HepG2 (cell line): ENCODE measurements around the gene SUPT6H. TPM values are rescaled to one million over a fixed set of nuclear protein-coding genes. Genes with fewer than 3 reads are reported as not detected.

Experiments used
- ATF1 ChIP-seq: IDR thresholded peaks from 2 replicates; pipeline ENCODE4 v1.6.1; 2016; ENCODE audit warnings: mild to moderate bottlenecking, control low read depth
- ATF2 ChIP-seq: sonication (generic); formaldehyde crosslinking; IDR thresholded peaks from 2 replicates; pipeline ENCODE4 v1.4.0; 2020; ENCODE audit warnings: missing genetic modification reagents
- GLMP ChIP-seq: sonication (generic); formaldehyde crosslinking; IDR thresholded peaks from 2 replicates; pipeline ENCODE4 v1.9.0; 2021; ENCODE audit warnings: missing genetic modification reagents, mild to moderate bottlenecking, borderline replicate concordance
- HHEX ChIP-seq: IDR thresholded peaks from 2 replicates; pipeline ENCODE4 v1.6.1; 2016; ENCODE audit warnings: control low read depth
- KDM6A ChIP-seq: IDR thresholded peaks from 2 replicates; pipeline ENCODE4 v1.6.1; 2016; ENCODE audit warnings: low read depth
- MIER3 ChIP-seq: IDR thresholded peaks from 2 replicates; pipeline ENCODE4 v1.6.1; 2016; ENCODE audit warnings: missing compliant biosample characterization, borderline replicate concordance
- RAD51 ChIP-seq: fragments of 450-650 bp; IDR thresholded peaks from 2 replicates; pipeline ENCODE4 v1.6.1; 2016; ENCODE audit warnings: borderline replicate concordance
- SAP130 ChIP-seq: IDR thresholded peaks from 2 replicates; pipeline ENCODE4 v1.6.1; 2016; ENCODE audit warnings: low read depth
- SMARCE1 ChIP-seq: fragments of 450-650 bp; IDR thresholded peaks from 2 replicates; pipeline ENCODE4 v1.6.1; 2017; ENCODE audit warnings: borderline replicate concordance
- SRF ChIP-seq: IDR thresholded peaks from 2 replicates; pipeline ENCODE4 v1.6.1; 2011; ENCODE audit warnings: mild to moderate bottlenecking, low read depth, low read length, moderate library complexity
- STAG1 ChIP-seq: sonication (generic); formaldehyde crosslinking; IDR thresholded peaks from 2 replicates; pipeline ENCODE4 v1.4.0; 2020; ENCODE audit warnings: missing genetic modification reagents
- TBX2 ChIP-seq: sonication (generic); formaldehyde crosslinking; IDR thresholded peaks from 2 replicates; pipeline ENCODE4 v1.5.0; 2020; ENCODE audit warnings: missing genetic modification reagents, mild to moderate bottlenecking, borderline replicate concordance
- THAP11 ChIP-seq: IDR thresholded peaks from 2 replicates; pipeline ENCODE4 v1.6.1; 2016; ENCODE audit warnings: missing biosample characterization, missing genetic modification reagents
- ZEB1 ChIP-seq: IDR thresholded peaks from 2 replicates; pipeline ENCODE4 v1.6.1; 2012; ENCODE audit warnings: mild to moderate bottlenecking, low read depth, inconsistent platforms; ENCODE audit not compliant: insufficient replicate concordance
- ZFP41 ChIP-seq: sonication (generic); formaldehyde crosslinking; IDR thresholded peaks from 2 replicates; pipeline ENCODE4 v1.4.0; 2020; ENCODE audit warnings: mild to moderate bottlenecking, missing genetic modification reagents, borderline replicate concordance
- ZNF451 ChIP-seq: sonication (generic); formaldehyde crosslinking; IDR thresholded peaks from 2 replicates; pipeline ENCODE4 v1.5.0; 2020; ENCODE audit warnings: mild to moderate bottlenecking, missing genetic modification reagents
- ZNF543 ChIP-seq: sonication (generic); formaldehyde crosslinking; IDR thresholded peaks from 2 replicates; pipeline ENCODE4 v1.4.0; 2020; ENCODE audit warnings: mild to moderate bottlenecking, missing genetic modification reagents
- ZNF614 ChIP-seq: IDR thresholded peaks from 2 replicates; pipeline ENCODE4 v1.6.1; 2018; ENCODE audit warnings: missing biosample characterization, missing genetic modification reagents, inconsistent platforms, borderline replicate concordance
- ZNF616 ChIP-seq: sonication (generic); formaldehyde crosslinking; IDR thresholded peaks from 2 replicates; pipeline ENCODE4 v1.5.0; 2020; ENCODE audit warnings: low read depth, mild to moderate bottlenecking, missing genetic modification reagents
- ZNF878 ChIP-seq: sonication (generic); formaldehyde crosslinking; IDR thresholded peaks from 2 replicates; pipeline ENCODE4 v1.8.1; 2023; ENCODE audit warnings: mild to moderate bottlenecking, missing genetic modification reagents, moderate library complexity
- ZUFSP ChIP-seq: sonication (generic); formaldehyde crosslinking; IDR thresholded peaks from 2 replicates; pipeline ENCODE4 v1.9.0; 2021; ENCODE audit warnings: missing genetic modification reagents, mild to moderate bottlenecking, borderline replicate concordance
- polyA plus RNA-seq, 8 experiments: library from polyadenylated mRNA; depleted of rRNA in 3 of 8; stranded (reverse) in 7 of 8; unstranded in 1 of 8; fragments of >200 nt; fragmentation: Illumina TruSeq in 4 of 8; extraction: Trizol in 4 of 8; gene quantifications; 2 replicates each; pipeline versions ENCODE4 v1.2.1 to v1.2.3, GENCODE V29; 2011 to 2016; ENCODE audit warnings: low read depth in 4 of 8, missing spikeins in 1 of 8, mixed read lengths in 1 of 8; ENCODE audit not compliant: insufficient read depth in 1 of 8
- total RNA-seq, 5 experiments: library from RNA; depleted of rRNA; stranded (reverse); fragments of >200 nt; fragmentation: Illumina TruSeq; extraction: Trizol; gene quantifications; 2 replicates each; pipeline ENCODE4 v1.2.3, GENCODE V29; 2016; ENCODE audit warnings: low read depth in 1 of 5
- TF ChIP-seq, protein P1 (sequence below): sonication (generic); formaldehyde crosslinking; IDR thresholded peaks from 2 replicates; pipeline ENCODE4 v1.4.0; 2020; ENCODE audit warnings: missing genetic modification reagents
- TF ChIP-seq, protein P2 (sequence below): sonication (generic); formaldehyde crosslinking; IDR thresholded peaks from 2 replicates; pipeline ENCODE4 v1.4.0; 2020; ENCODE audit warnings: low read depth, missing genetic modification reagents

SUPT6H gene
- total and polyA plus RNA-seq, 2 of the 13 experiments (the other 11 are each of a cell fraction or from before 2014, with no cell fraction given): 32.7 to 39.9 TPM

- TF ChIP-seq GLMP (CRISPR knock-in tag): no peak
- TF ChIP-seq ATF2 (CRISPR knock-in tag): peak; percentile 31; the same call in 1 of the 2 replicates
- no peak for TF ChIP-seq ZNF614 (CRISPR knock-in tag)
- no peak for TF ChIP-seq ATF1 (CRISPR knock-in tag)
- TF ChIP-seq ZNF451 (CRISPR knock-in tag): peak; percentile 63
- no peak; the same call in 1 of the 2 replicates for TF ChIP-seq ZNF543
- peak; percentile 89 for TF ChIP-seq SAP130
- TF ChIP-seq HHEX (CRISPR knock-in tag): no peak
- no peak for TF ChIP-seq ZUFSP
- peak; percentile 56; the same call in 1 of the 2 replicates for TF ChIP-seq TBX2 (CRISPR knock-in tag)
- TF ChIP-seq MIER3 (CRISPR knock-in tag): 0 out of 2 replicates have a peak, but pooled peaks have one; percentile 56
- no peak for TF ChIP-seq STAG1 (CRISPR knock-in tag)
- TF ChIP-seq ZEB1: no peak
- TF ChIP-seq ZFP41 (CRISPR knock-in tag): no peak
- TF ChIP-seq, protein P1, sequence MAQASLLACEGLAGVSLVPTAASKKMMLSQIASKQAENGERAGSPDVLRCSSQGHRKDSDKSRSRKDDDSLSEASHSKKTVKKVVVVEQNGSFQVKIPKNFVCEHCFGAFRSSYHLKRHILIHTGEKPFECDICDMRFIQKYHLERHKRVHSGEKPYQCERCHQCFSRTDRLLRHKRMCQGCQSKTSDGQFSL (CRISPR knock-in tag): peak; percentile 68; the same call in 1 of the 2 replicates
- TF ChIP-seq SMARCE1: no peak
- TF ChIP-seq KDM6A (CRISPR knock-in tag): no peak
- no peak for TF ChIP-seq ZNF878
- no peak for TF ChIP-seq RAD51
- no peak for TF ChIP-seq SRF
- TF ChIP-seq, protein P2, sequence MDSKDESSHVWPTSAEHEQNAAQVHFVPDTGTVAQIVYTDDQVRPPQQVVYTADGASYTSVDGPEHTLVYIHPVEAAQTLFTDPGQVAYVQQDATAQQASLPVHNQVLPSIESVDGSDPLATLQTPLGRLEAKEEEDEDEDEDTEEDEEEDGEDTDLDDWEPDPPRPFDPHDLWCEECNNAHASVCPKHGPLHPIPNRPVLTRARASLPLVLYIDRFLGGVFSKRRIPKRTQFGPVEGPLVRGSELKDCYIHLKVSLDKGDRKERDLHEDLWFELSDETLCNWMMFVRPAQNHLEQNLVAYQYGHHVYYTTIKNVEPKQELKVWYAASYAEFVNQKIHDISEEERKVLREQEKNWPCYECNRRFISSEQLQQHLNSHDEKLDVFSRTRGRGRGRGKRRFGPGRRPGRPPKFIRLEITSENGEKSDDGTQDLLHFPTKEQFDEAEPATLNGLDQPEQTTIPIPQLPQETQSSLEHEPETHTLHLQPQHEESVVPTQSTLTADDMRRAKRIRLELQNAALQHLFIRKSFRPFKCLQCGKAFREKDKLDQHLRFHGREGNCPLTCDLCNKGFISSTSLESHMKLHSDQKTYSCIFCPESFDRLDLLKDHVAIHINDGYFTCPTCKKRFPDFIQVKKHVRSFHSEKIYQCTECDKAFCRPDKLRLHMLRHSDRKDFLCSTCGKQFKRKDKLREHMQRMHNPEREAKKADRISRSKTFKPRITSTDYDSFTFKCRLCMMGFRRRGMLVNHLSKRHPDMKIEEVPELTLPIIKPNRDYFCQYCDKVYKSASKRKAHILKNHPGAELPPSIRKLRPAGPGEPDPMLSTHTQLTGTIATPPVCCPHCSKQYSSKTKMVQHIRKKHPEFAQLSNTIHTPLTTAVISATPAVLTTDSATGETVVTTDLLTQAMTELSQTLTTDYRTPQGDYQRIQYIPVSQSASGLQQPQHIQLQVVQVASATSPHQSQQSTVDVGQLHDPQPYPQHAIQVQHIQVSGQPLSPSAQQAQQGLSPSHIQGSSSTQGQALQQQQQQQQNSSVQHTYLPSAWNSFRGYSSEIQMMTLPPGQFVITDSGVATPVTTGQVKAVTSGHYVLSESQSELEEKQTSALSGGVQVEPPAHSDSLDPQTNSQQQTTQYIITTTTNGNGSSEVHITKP: peak; percentile 87; the same call in 1 of the 2 replicates
- TF ChIP-seq THAP11 (CRISPR knock-in tag): peak; percentile 90
- 0 out of 2 replicates have a peak, but pooled peaks have one; percentile 59 for TF ChIP-seq ZNF616
These were observed 17.0 kb upstream of the SUPT6H start, which contains the start of gene BLTP2 (continued) for GRCh38 chr17:28644787-28645575.
